ENCODE data around the gene PDIA3. TPM values are rescaled to one million over a fixed set of nuclear protein-coding genes. Genes with fewer than 3 reads are reported as not detected.
"Not testable (repeated sequence)": the region's sequence is repeated elsewhere in the genome, so short reads cannot be mapped to it uniquely, and the experiment has no call there.

Gene PDIA3
- total RNA-seq, 1 experiment from 2014 or later = 538 TPM

DNA sequence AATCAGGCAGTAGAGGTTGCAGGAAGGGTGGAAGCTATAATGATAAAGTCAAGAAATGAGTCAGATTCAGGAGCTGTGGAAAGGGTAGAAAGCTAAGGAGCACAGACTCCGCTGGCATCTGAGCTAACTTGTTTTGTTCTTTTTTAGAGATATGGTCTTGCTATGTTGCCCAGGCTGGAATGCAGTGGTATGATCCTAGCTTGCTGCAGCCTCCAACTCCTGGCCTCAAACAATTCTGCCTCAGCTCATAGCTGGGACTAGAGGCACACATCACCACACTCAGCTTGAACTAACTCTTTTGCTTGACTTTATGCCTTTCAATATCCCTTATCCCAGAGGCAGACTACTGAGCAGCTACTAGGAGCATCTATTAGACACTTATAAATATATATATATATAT, 19.9 kb upstream of the PDIA3 start:
- H3K4me1 ChIP-seq (ENCODE audit: control insufficient read depth, insufficient read depth, low read length); H3K9me3 ChIP-seq (ENCODE audit: control insufficient read depth, insufficient read depth, low read depth, low read length); ATAC-seq; CTCF ChIA-PET; intact Hi-C loops (cut with micrococcal nuclease; ENCODE audit: unreplicated experiment); BruUV-seq (replicated peaks); DNase-seq (ENCODE audit: low read depth, low spot score); H3K36me3 ChIP-seq (ENCODE audit: control insufficient read depth, insufficient read depth, low read length); H3K27me3 ChIP-seq (ENCODE audit: control insufficient read depth, insufficient read depth, low read length); in situ Hi-C loops (cut with HindIII; ENCODE audit: low pct_unique_long_range_greater_than_20kb, low sequenced_read_pairs); H3K4me3 ChIP-seq (ENCODE audit: low read depth in 2 of 2, low read length in 2 of 2); H3K27ac ChIP-seq (ENCODE audit: low read length): not testable (repeated sequence)
- POLR2A ChIA-PET = interaction anchor here (0.6 kb wide), 1 partner anchor 272 kb away, joined by 4 read pairs; no protein-coding TSS in a partner anchor

DNA sequence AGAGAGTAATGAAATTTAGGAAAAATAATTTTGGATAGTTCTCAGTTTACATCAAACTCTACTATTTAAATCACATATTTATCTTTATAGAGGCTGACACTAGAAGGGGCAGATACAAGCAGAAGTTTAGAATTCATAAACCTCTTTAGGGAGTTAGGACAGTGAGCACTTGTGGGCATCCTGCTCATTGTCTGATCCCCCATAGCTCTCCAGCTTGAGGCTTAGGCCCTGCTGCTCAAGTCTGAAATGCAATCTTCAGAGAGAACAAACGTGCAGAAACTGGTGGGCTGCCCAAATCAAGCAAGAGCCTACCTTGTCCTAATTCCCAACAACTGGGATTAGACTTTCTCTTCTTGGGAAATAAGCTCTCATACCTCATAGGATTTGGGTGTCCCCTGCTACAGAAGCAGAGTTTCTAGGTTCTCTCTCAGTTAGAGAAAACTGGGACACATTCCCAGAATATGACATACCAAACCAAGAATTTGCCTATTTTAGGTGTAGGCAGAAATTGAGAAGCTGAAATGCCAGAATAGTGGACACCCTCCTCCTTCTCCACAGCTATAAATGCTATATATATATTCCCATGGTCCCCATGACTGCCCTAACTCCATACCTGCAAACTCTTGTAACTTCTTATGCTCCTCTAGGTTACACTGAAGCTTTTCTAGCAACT, 18.0 kb upstream of the PDIA3 start:
- in situ Hi-C loops (cut with HindIII; ENCODE audit: low pct_unique_long_range_greater_than_20kb, low sequenced_read_pairs); CTCF ChIA-PET; H3K27me3 ChIP-seq (ENCODE audit: control insufficient read depth, insufficient read depth, low read length); H3K36me3 ChIP-seq (ENCODE audit: control insufficient read depth, insufficient read depth, low read length); H3K4me3 ChIP-seq (ENCODE audit: low read depth in 2 of 2, low read length in 2 of 2); intact Hi-C loops (cut with micrococcal nuclease; ENCODE audit: unreplicated experiment); ATAC-seq; POLR2A ChIA-PET; DNase-seq (ENCODE audit: low read depth, low spot score); H3K9me3 ChIP-seq (ENCODE audit: control insufficient read depth, insufficient read depth, low read depth, low read length); H3K27ac ChIP-seq (ENCODE audit: low read length); H3K4me1 ChIP-seq (ENCODE audit: control insufficient read depth, insufficient read depth, low read length); BruUV-seq (replicated peaks): not testable (repeated sequence)

DNA sequence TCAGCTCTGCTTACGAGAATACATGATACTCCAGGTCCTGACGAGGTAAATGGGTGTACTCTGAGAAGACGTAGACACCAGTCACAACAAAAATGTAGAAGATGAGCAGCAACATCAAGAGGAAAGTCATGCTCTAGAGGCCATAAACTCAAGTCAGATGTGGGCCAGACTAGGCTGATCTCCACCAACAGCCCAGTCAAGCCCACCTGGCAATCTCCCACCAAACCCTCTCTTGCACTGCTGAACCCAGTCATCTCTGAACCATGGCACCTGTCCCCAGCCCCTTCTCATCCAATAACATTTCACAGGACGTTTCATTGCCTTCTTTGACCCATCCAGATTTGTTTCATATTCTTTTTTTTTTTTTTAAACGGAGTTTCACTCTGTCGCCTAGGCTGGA, 10.8 kb upstream of the PDIA3 start:
- H3K27me3 ChIP-seq (ENCODE audit: control insufficient read depth, insufficient read depth, low read length) = no peaks in the 10 kb centered on the region
- BruUV-seq (replicated peaks) = no TSS peak
- intact Hi-C loops (cut with micrococcal nuclease; ENCODE audit: unreplicated experiment) (no loop called here), in situ Hi-C loops (cut with HindIII; ENCODE audit: low pct_unique_long_range_greater_than_20kb, low sequenced_read_pairs) (no loop called here)
- CTCF ChIA-PET = no interaction called here
- H3K27ac ChIP-seq (ENCODE audit: low read length) = no peak overlapping the region
- no peaks in the 10 kb centered on the region for H3K9me3 ChIP-seq (ENCODE audit: control insufficient read depth, insufficient read depth, low read depth, low read length)
- H3K4me3 ChIP-seq (ENCODE audit: low read depth in 2 of 2, low read length in 2 of 2) = no peak overlapping the region
- DNase-seq (ENCODE audit: low read depth, low spot score) (no peak), ATAC-seq (no peak)
- no peaks in the 10 kb centered on the region for H3K36me3 ChIP-seq (ENCODE audit: control insufficient read depth, insufficient read depth, low read length)
- no peak for TF ChIP-seq TCF7L2 (IDR thresholded peaks at IDR 0.05; ENCODE audit: low read depth, low read length)
- TF ChIP-seq POLR2AphosphoS5 (IDR thresholded peaks at IDR 0.05; ENCODE audit: low read depth, low read length) = no peak
- TF ChIP-seq, protein P1, sequence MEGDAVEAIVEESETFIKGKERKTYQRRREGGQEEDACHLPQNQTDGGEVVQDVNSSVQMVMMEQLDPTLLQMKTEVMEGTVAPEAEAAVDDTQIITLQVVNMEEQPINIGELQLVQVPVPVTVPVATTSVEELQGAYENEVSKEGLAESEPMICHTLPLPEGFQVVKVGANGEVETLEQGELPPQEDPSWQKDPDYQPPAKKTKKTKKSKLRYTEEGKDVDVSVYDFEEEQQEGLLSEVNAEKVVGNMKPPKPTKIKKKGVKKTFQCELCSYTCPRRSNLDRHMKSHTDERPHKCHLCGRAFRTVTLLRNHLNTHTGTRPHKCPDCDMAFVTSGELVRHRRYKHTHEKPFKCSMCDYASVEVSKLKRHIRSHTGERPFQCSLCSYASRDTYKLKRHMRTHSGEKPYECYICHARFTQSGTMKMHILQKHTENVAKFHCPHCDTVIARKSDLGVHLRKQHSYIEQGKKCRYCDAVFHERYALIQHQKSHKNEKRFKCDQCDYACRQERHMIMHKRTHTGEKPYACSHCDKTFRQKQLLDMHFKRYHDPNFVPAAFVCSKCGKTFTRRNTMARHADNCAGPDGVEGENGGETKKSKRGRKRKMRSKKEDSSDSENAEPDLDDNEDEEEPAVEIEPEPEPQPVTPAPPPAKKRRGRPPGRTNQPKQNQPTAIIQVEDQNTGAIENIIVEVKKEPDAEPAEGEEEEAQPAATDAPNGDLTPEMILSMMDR (IDR thresholded peaks at IDR 0.05) = no peak
- no peak for TF ChIP-seq SIN3A (IDR thresholded peaks at IDR 0.05; ENCODE audit: borderline replicate concordance, insufficient read depth, low read depth, low read length)
- TF ChIP-seq, protein P2, sequence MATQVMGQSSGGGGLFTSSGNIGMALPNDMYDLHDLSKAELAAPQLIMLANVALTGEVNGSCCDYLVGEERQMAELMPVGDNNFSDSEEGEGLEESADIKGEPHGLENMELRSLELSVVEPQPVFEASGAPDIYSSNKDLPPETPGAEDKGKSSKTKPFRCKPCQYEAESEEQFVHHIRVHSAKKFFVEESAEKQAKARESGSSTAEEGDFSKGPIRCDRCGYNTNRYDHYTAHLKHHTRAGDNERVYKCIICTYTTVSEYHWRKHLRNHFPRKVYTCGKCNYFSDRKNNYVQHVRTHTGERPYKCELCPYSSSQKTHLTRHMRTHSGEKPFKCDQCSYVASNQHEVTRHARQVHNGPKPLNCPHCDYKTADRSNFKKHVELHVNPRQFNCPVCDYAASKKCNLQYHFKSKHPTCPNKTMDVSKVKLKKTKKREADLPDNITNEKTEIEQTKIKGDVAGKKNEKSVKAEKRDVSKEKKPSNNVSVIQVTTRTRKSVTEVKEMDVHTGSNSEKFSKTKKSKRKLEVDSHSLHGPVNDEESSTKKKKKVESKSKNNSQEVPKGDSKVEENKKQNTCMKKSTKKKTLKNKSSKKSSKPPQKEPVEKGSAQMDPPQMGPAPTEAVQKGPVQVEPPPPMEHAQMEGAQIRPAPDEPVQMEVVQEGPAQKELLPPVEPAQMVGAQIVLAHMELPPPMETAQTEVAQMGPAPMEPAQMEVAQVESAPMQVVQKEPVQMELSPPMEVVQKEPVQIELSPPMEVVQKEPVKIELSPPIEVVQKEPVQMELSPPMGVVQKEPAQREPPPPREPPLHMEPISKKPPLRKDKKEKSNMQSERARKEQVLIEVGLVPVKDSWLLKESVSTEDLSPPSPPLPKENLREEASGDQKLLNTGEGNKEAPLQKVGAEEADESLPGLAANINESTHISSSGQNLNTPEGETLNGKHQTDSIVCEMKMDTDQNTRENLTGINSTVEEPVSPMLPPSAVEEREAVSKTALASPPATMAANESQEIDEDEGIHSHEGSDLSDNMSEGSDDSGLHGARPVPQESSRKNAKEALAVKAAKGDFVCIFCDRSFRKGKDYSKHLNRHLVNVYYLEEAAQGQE (IDR thresholded peaks at IDR 0.05; ENCODE audit: insufficient read depth in 1 of 2, low read depth in 2 of 2, low read length in 1 of 2) = no peak
- H3K4me1 ChIP-seq (ENCODE audit: control insufficient read depth, insufficient read depth, low read length) = no peaks in the 10 kb centered on the region
- POLR2A ChIA-PET = no interaction called here

Measured in Panc1 (cell line).